Osteocyte (in vitro differentiated cells): ENCODE results near the gene AUP1. TPM values are rescaled to one million over a fixed set of nuclear protein-coding genes. Genes with fewer than 3 reads are reported as not detected.

Source experiments
- DNase-seq: peaks from one replicate; pipeline ENCODE4 v3.0.0; 2021; ENCODE audit warnings: mixed read lengths; ENCODE audit not compliant: unreplicated experiment; ENCODE audit errors: extremely low spot score
- H3K27ac Mint-ChIP-seq: one replicate; pipeline ENCODE4 v1.8.0; 2021; ENCODE audit warnings: mild to moderate bottlenecking, mixed read lengths; ENCODE audit not compliant: unreplicated experiment
- H3K27me3 Mint-ChIP-seq: one replicate; pipeline ENCODE4 v1.8.0; 2021; ENCODE audit warnings: mixed read lengths; ENCODE audit not compliant: unreplicated experiment
- H3K36me3 Mint-ChIP-seq: one replicate; pipeline ENCODE4 v1.8.0; 2021; ENCODE audit warnings: mixed read lengths; ENCODE audit not compliant: unreplicated experiment
- H3K4me1 Mint-ChIP-seq: one replicate; pipeline ENCODE4 v1.8.0; 2021; ENCODE audit warnings: mixed read lengths; ENCODE audit not compliant: unreplicated experiment
- H3K4me3 Mint-ChIP-seq: one replicate; pipeline ENCODE4 v1.8.0; 2021; ENCODE audit warnings: mild to moderate bottlenecking, moderate library complexity, mixed read lengths; ENCODE audit not compliant: unreplicated experiment
- H3K9me3 Mint-ChIP-seq: one replicate; pipeline ENCODE4 v1.8.0; 2021; ENCODE audit warnings: mixed read lengths; ENCODE audit not compliant: unreplicated experiment
- total RNA-seq: library from RNA; stranded (reverse); gene quantifications from 2 replicates; pipeline ENCODE4 v1.2.1, GENCODE V29; 2021
- TF ChIP-seq, protein P1 (sequence below): fragments of 200-600 bp; sonication (generic); IDR thresholded peaks from 2 replicates; pipeline ENCODE4 v1.5.0; 2021; ENCODE audit warnings: antibody characterized with exemption, mild to moderate bottlenecking, moderate library complexity

Gene AUP1
- total RNA-seq, 1 donor from 2014 or later, result 96.3 TPM

DNA sequence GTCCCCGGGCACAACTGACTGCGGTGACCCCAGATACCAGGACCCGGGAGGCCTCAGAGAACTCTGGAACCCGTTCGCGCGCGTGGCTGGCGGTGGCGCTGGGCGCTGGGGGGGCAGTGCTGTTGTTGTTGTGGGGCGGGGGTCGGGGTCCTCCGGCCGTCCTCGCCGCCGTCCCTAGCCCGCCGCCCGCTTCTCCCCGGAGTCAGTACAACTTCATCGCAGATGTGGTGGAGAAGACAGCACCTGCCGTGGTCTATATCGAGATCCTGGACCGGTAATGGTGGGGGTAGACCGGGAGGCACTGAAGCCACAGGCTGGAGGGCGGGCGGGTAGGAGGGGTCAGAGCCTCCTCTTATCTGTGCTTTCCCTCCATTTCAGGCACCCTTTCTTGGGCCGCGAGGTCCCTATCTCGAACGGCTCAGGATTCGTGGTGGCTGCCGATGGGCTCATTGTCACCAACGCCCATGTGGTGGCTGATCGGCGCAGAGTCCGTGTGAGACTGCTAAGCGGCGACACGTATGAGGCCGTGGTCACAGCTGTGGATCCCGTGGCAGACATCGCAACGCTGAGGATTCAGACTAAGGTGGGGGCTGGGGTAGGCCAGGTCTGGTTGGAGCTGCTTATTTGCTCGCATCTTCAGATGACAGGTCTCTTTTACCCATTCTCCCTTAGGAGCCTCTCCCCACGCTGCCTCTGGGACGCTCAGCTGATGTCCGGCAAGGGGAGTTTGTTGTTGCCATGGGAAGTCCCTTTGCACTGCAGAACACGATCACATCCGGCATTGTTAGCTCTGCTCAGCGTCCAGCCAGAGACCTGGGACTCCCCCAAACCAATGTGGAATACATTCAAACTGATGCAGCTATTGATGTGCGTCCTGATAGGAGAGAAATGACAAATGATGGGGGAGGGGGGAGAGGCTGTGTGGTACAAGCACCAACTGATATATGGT lies 1.0 kb upstream of the AUP1 start:
- Mint-ChIP-seq H3K4me3 (peak overlapping the region; percentile 95), H3K36me3 (peaks cover 19% of the 10 kb centered on the region), H3K27ac (peak overlapping the region; percentile 76), H3K27me3 (no peaks in the 10 kb centered on the region), H3K4me1 (peaks cover 28% of the 10 kb centered on the region), H3K9me3 (no peaks in the 10 kb centered on the region)
- TF ChIP-seq, protein P1, sequence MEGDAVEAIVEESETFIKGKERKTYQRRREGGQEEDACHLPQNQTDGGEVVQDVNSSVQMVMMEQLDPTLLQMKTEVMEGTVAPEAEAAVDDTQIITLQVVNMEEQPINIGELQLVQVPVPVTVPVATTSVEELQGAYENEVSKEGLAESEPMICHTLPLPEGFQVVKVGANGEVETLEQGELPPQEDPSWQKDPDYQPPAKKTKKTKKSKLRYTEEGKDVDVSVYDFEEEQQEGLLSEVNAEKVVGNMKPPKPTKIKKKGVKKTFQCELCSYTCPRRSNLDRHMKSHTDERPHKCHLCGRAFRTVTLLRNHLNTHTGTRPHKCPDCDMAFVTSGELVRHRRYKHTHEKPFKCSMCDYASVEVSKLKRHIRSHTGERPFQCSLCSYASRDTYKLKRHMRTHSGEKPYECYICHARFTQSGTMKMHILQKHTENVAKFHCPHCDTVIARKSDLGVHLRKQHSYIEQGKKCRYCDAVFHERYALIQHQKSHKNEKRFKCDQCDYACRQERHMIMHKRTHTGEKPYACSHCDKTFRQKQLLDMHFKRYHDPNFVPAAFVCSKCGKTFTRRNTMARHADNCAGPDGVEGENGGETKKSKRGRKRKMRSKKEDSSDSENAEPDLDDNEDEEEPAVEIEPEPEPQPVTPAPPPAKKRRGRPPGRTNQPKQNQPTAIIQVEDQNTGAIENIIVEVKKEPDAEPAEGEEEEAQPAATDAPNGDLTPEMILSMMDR, result no peak
- DNase-seq, result no peak

DNA sequence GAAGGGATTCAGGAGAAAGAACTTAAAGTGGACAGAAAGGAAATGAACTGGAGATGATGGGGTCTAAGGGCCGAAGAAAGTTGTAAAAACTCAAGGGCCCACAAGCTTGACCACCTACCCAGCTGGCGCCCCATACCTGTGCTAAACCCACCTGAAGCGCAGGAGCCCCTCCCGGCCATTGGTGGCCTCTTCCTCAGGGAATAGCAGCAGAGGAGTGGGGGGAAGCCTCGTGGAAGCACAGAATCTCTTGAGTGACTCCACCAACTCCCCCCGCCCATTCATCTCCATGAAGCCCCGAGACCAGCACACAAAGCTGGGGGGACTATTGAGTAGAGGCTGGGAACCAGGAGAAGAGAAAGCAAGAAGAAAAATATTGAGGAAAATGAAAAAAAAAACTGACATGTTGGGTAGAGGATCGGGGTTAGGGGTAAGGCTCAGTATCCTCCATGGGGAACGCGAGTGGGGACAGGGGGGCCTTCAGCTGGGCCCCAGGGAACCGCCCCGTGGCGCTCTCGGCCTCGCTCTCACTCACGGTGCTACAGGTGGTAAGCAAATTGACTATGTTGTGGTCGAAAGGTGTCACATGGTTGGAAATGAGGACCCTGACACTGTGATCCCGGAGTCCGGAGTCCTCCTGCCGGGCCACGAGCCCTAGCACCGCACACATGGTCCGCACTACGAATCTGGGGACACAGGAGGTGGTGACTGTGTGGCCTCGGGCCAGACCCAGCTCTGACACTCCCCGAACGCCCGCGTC lies 728 bp downstream of the AUP1 start:
- Mint-ChIP-seq H3K4me3 (peak overlapping the region; percentile 95), H3K27me3 (no peaks in the 10 kb centered on the region), H3K9me3 (no peaks in the 10 kb centered on the region), H3K27ac (peak overlapping the region; percentile 91), H3K4me1 (peaks cover 28% of the 10 kb centered on the region), H3K36me3 (peaks cover 17% of the 10 kb centered on the region)
- TF ChIP-seq, protein P1, result no peak
- no peak for DNase-seq

DNA sequence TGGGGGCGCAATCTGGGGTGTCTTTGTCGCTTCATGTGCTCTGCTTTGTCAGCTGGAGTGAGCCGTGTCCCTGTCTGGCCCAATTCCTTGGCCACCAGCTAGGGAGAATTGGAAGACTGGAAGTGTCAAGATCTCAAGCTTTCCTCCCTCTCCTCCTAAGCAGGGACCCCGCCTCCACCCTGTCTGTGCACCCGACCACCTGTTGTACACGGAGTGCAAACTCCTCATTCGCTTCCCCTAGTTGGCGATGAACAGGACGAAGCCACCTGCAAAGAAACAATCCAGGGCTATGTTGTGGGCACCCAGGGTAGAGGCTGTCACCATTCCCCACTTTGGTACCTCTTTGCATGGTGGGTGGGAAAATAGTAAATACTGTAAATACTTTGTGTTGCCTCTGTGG lies 1.8 kb downstream of the AUP1 start:
- peaks cover 28% of the 10 kb centered on the region for H3K4me1 Mint-ChIP-seq
- TF ChIP-seq, protein P1, result no peak
- H3K36me3 Mint-ChIP-seq, result peaks cover 17% of the 10 kb centered on the region
- H3K27ac Mint-ChIP-seq, result no peak overlapping the region
- no peaks in the 10 kb centered on the region for H3K9me3 Mint-ChIP-seq
- peaks cover under 1% of the 10 kb centered on the region for H3K27me3 Mint-ChIP-seq
- peak overlapping the region; percentile 95 for H3K4me3 Mint-ChIP-seq
- no peak for DNase-seq

DNA sequence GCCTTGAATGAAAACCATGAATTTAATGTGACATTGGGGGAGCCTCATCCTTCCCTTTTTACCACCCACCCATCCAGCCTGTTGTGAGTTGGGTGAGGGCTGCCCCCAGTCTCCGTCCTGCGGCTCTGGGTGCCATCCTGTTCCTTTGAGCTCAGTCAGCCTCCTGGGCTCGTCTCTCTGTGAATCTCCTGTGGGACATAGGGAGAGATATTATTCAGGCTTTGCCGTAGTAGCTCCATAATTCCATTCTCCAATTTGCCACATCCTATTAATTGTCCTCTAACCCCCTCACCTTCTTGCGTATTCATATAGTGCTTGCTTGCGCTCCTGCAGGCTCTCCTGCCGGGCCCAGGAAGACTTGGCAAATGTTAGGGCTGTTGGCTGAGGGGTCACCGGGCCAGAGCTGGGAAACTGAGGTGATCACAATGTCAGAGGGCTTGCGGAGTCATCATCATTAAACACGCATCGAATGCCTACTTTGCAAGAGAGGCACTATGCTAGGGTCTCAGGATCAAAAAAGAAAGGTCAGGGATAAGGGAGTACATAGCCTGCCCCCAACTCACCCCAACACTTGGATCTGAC lies 2.8 kb downstream of the AUP1 start:
- Mint-ChIP-seq H3K4me3 (no peak overlapping the region), H3K27me3 (peaks cover 10% of the 10 kb centered on the region), H3K27ac (no peak overlapping the region), H3K36me3 (peaks cover 17% of the 10 kb centered on the region), H3K4me1 (peaks cover 24% of the 10 kb centered on the region), H3K9me3 (no peaks in the 10 kb centered on the region)
- DNase-seq, result no peak
- TF ChIP-seq, protein P1, result no peak
